Loucy (cell line): ENCODE measurements around the gene TOB1.

Experiments
- H2AFZ ChIP-seq: fragments of 200-600 bp; sonication (generic); 2 replicates; pipeline ENCODE4 v1.6.0; 2016; ENCODE audit warnings: antibody characterized with exemption, mild to moderate bottlenecking, low read length, moderate library complexity
- H3F3A ChIP-seq: fragments of 200-600 bp; 2 replicates; pipeline ENCODE4 v1.6.0; 2016; ENCODE audit warnings: antibody characterized with exemption, low read depth, mild to moderate bottlenecking
- H3K27me3 ChIP-seq: fragments of 200-600 bp; sonication (generic); 2 replicates; pipeline ENCODE4 v1.6.1; 2014; ENCODE audit warnings: low read length, mild to moderate bottlenecking; ENCODE audit not compliant: insufficient read depth, poor library complexity, severe bottlenecking
- H3K36me3 ChIP-seq: fragments of 200-600 bp; sonication (generic); 2 replicates; pipeline ENCODE4 v1.6.1; 2016; ENCODE audit warnings: low read length; ENCODE audit not compliant: insufficient read depth
- H3K4me1 ChIP-seq: fragments of 200-600 bp; sonication (generic); 2 replicates; pipeline ENCODE4 v1.5.1; 2014; ENCODE audit warnings: low read length, mild to moderate bottlenecking; ENCODE audit not compliant: insufficient read depth, poor library complexity, severe bottlenecking
- H3K4me2 ChIP-seq: fragments of 200-600 bp; sonication (generic); 2 replicates; pipeline ENCODE4 v1.6.0; 2014; ENCODE audit warnings: antibody characterized with exemption, low read length, low read depth, mild to moderate bottlenecking; ENCODE audit not compliant: poor library complexity, severe bottlenecking
- H3K4me3 ChIP-seq: fragments of 200-600 bp; sonication (generic); 2 replicates; pipeline ENCODE4 v1.5.1; 2014; ENCODE audit warnings: low read length, mild to moderate bottlenecking, mixed read lengths; ENCODE audit not compliant: poor library complexity, severe bottlenecking
- H3K79me2 ChIP-seq: fragments of 200-600 bp; sonication (generic); 2 replicates; pipeline ENCODE4 v1.6.1; 2014; ENCODE audit warnings: low read length; ENCODE audit not compliant: insufficient read depth
- H3K9ac ChIP-seq: fragments of 200-600 bp; sonication (generic); 2 replicates; pipeline ENCODE4 v1.6.0; 2014; ENCODE audit warnings: mild to moderate bottlenecking, low read depth, low read length, moderate library complexity; ENCODE audit not compliant: poor library complexity, severe bottlenecking
- H3K9me2 ChIP-seq: fragments of 200-600 bp; sonication (generic); replicated peaks from 2 replicates; pipeline ENCODE4 v1.6.1; 2016; ENCODE audit warnings: low read depth, low read length, mixed read lengths
- H3K9me3 ChIP-seq: fragments of 200-600 bp; sonication (generic); 2 replicates; pipeline ENCODE4 v1.6.1; 2014; ENCODE audit warnings: mild to moderate bottlenecking, antibody characterized with exemption, low read length, low read depth; ENCODE audit not compliant: insufficient read depth
- H4K20me1 ChIP-seq: fragments of 200-600 bp; sonication (generic); 2 replicates; pipeline ENCODE4 v1.6.0; 2014; ENCODE audit warnings: antibody characterized with exemption, low read length, mild to moderate bottlenecking; ENCODE audit not compliant: insufficient read depth, poor library complexity, severe bottlenecking
- EZH2phosphoT487 ChIP-seq: fragments of 200-600 bp; IDR thresholded peaks from 2 replicates; pipeline ENCODE4 v1.6.1; 2018; ENCODE audit warnings: antibody characterized with exemption, mild to moderate bottlenecking, moderate library complexity, borderline replicate concordance
- TF ChIP-seq, protein P1 (sequence below): fragments of 200-600 bp; sonication (generic); conservative IDR thresholded peaks from 2 replicates; pipeline ENCODE4 v1.5.1; 2014; ENCODE audit warnings: mild to moderate bottlenecking, antibody characterized with exemption, low read length

TOB1 gene

DNA sequence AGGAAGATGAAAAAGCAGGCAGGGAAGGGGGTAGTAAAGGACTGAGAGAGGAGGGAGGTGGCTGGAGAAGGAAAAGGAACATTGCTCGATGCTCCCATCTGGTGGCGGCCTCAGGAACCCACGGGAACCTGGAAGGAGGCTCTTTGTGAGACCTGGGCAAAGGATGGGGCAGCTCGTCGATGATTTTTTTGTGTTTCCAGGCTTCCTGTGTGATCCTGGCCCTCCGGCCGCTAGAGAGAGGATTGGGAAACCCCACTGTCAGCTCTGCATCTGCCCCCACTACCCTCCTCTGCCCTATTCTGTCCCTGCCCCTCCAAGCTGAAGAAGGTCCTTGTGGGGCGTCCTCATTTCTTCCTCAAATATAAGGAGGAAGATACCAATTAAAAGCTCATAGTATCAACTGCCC, 24.2 kb downstream of the TOB1 start:
- Histone ChIP-seq H3F3A (no peaks in the 10 kb centered on the region), H3K4me1 (no peaks in the 10 kb centered on the region), H4K20me1 (no peaks in the 10 kb centered on the region), H3K79me2 (no peaks in the 10 kb centered on the region), H2AFZ (peak overlapping the region; percentile 67; the same call in 1 of the 2 replicates), H3K4me3 (no peak overlapping the region), H3K36me3 (no peaks in the 10 kb centered on the region), H3K9me2 (no peaks in the 10 kb centered on the region), H3K4me2 (no peak overlapping the region), H3K9ac (no peak overlapping the region), H3K9me3 (no peaks in the 10 kb centered on the region), H3K27me3 (no peaks in the 10 kb centered on the region)
- TF ChIP-seq, protein P1, sequence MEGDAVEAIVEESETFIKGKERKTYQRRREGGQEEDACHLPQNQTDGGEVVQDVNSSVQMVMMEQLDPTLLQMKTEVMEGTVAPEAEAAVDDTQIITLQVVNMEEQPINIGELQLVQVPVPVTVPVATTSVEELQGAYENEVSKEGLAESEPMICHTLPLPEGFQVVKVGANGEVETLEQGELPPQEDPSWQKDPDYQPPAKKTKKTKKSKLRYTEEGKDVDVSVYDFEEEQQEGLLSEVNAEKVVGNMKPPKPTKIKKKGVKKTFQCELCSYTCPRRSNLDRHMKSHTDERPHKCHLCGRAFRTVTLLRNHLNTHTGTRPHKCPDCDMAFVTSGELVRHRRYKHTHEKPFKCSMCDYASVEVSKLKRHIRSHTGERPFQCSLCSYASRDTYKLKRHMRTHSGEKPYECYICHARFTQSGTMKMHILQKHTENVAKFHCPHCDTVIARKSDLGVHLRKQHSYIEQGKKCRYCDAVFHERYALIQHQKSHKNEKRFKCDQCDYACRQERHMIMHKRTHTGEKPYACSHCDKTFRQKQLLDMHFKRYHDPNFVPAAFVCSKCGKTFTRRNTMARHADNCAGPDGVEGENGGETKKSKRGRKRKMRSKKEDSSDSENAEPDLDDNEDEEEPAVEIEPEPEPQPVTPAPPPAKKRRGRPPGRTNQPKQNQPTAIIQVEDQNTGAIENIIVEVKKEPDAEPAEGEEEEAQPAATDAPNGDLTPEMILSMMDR = peak; percentile 80
- no peak for TF ChIP-seq EZH2phosphoT487

DNA sequence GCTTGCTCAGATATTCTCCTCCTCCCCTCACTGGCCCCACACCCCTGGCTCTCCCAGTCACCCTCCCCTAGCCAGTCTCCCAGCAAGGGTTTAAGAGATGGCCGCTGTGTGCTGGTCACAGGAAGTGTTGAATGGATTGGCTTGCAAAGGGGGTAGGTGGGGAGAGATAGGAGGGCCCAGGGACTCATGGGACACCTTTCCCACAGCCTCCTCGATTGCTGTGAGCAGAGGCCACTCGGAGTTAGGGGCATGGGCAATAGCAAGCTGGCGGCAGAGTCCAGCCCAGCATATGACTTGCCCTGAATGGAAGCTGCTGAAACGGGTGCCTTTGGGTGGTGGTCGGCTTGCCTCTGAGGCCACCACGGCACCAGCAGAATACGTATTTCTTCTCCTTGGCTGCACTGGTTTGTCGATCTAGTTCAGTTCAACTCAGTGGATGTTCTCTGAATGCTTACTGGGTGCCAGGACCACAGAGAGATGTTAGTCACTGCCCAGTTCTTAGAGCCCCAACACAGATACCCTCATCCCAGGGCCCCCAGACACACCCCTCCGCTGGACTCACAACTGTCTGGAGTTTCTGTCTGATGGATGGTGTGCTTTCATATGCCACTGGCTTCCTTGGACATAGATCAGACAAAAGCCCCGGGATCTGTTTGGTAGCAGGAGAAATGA, 24.7 kb downstream of the TOB1 start:
- no peak overlapping the region for H3K9ac ChIP-seq
- TF ChIP-seq EZH2phosphoT487 = no peak
- TF ChIP-seq, protein P1 = no peak
- no peaks in the 10 kb centered on the region for H3K9me3 ChIP-seq
- no peaks in the 10 kb centered on the region for H3F3A ChIP-seq
- H3K4me2 ChIP-seq = no peak overlapping the region
- H3K4me1 ChIP-seq = no peaks in the 10 kb centered on the region
- peak overlapping the region; percentile 15; the same call in 1 of the 2 replicates for H2AFZ ChIP-seq
- no peak overlapping the region for H3K4me3 ChIP-seq
- no peaks in the 10 kb centered on the region for H4K20me1 ChIP-seq
- H3K79me2 ChIP-seq = no peaks in the 10 kb centered on the region
- H3K9me2 ChIP-seq = no peaks in the 10 kb centered on the region
- H3K36me3 ChIP-seq = no peaks in the 10 kb centered on the region
- no peaks in the 10 kb centered on the region for H3K27me3 ChIP-seq

DNA sequence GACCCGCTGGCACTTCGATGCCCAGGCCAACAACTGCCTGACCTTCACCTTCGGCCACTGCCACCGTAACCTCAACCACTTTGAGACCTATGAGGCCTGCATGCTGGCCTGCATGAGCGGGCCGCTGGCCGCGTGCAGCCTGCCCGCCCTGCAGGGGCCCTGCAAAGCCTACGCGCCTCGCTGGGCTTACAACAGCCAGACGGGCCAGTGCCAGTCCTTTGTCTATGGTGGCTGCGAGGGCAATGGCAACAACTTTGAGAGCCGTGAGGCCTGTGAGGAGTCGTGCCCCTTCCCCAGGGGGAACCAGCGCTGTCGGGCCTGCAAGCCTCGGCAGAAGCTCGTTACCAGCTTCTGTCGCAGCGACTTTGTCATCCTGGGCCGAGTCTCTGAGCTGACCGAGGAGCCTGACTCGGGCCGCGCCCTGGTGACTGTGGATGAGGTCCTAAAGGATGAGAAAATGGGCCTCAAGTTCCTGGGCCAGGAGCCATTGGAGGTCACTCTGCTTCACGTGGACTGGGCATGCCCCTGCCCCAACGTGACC, 25.8 kb downstream of the TOB1 start:
- H3K9ac ChIP-seq = no peak overlapping the region
- no peaks in the 10 kb centered on the region for H3K9me3 ChIP-seq
- TF ChIP-seq, protein P1 = no peak
- no peak for TF ChIP-seq EZH2phosphoT487

More for the DNA sequence above, 25.8 kb downstream of the TOB1 start:
- Histone ChIP-seq H3K4me2 (no peak overlapping the region), H3F3A (no peaks in the 10 kb centered on the region), H3K27me3 (no peaks in the 10 kb centered on the region), H3K4me3 (no peak overlapping the region), H3K4me1 (no peaks in the 10 kb centered on the region), H2AFZ (no peak overlapping the region), H3K79me2 (no peaks in the 10 kb centered on the region), H4K20me1 (no peaks in the 10 kb centered on the region), H3K36me3 (no peaks in the 10 kb centered on the region), H3K9me2 (no peaks in the 10 kb centered on the region)
